ENCODE measurements around the gene ATG9A. TPM values are rescaled to one million over a fixed set of nuclear protein-coding genes. Genes with fewer than 3 reads are reported as not detected.

Gene ATG9A
- total and polyA plus RNA-seq, 9 of the 15 experiments (the other 6 are each of a cell fraction or from before 2014, with no cell fraction given), result 0.25 to 65.6 (median 23.4) TPM

DNA sequence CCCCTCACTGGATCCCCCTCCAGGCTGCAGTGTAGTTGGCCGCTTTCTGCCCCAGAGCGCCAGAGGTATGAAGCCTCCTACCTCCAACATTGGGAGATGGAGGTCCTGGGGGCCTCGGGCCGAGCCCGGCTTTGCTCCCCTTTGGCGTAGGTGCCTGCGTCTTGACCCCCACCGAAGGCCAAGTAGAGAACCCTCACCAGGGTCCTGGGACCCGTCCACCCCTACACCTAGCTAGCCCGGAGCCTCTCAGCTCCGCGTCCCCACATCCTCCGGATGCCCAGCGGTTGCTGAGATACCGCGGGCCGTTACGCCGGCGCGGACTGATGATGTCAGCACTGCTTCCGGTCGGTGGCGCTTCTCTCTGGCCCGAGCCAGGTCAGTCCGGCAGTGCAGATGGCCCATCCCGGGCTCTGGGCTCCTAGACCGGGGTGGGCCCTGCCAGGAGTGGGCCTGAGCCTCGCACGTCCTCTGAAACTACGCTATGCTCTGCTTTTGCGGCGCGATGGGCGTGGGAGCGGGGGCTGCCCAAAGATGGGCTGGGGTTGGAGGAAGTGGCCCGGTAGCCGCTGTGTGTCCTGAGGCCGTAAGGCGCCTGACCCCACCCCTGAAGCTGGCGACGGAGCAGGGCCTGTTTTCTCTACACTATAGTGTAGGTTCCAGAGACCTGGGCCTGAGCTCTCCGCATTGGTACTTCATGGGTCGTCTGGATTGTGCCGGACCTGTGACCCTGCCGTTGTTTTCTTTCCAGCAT, 15.9 kb upstream of the ATG9A start, which contains the start of the genes GLB1L and STK16 (continued):
- no peak for TF ChIP-seq JUN (IDR thresholded peaks at IDR 0.05; ENCODE audit: borderline replicate concordance, low read depth, low read length)
- peak; percentile 25; the same call in 1 of the 2 replicates for TF ChIP-seq JUN (CRISPR knock-in tag; IDR thresholded peaks at IDR 0.05; ENCODE audit: borderline replicate concordance)
- TF ChIP-seq, protein P1, sequence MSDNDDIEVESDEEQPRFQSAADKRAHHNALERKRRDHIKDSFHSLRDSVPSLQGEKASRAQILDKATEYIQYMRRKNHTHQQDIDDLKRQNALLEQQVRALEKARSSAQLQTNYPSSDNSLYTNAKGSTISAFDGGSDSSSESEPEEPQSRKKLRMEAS (CRISPR knock-in tag; IDR thresholded peaks at IDR 0.05), result peak; percentile 77
- TF ChIP-seq NFATC3 (IDR thresholded peaks at IDR 0.05), result no peak
- no peak for TF ChIP-seq ZNF224 (CRISPR knock-in tag; IDR thresholded peaks at IDR 0.05)
- TF ChIP-seq ETV5 (CRISPR knock-in tag; IDR thresholded peaks at IDR 0.05; ENCODE audit: low read depth), result peak; percentile 73; the same call in 1 of the 2 replicates
- 0 out of 2 replicates have a peak, but pooled peaks have one; percentile 24 for TF ChIP-seq LEF1 (IDR thresholded peaks at IDR 0.05)
- TF ChIP-seq TBL1XR1 (IDR thresholded peaks at IDR 0.05; ENCODE audit: low read length in 2 of 2), result 0 out of 4 replicates have a peak, but pooled peaks of 1 of the 2 experiments have one; percentile 24
- TF ChIP-seq ATF7 (IDR thresholded peaks at IDR 0.05), result peak; percentile 77; the same call in 1 of the 2 replicates
- TF ChIP-seq U2AF1 (optimal IDR thresholded peaks at IDR 0.05; ENCODE audit: low read depth, low read length), result no peak
- TF ChIP-seq RBBP5 (IDR thresholded peaks at IDR 0.05; ENCODE audit: borderline replicate concordance, insufficient read depth, low read length, poor library complexity, severe bottlenecking), result peak; percentile 28
- TF ChIP-seq, protein P2, sequence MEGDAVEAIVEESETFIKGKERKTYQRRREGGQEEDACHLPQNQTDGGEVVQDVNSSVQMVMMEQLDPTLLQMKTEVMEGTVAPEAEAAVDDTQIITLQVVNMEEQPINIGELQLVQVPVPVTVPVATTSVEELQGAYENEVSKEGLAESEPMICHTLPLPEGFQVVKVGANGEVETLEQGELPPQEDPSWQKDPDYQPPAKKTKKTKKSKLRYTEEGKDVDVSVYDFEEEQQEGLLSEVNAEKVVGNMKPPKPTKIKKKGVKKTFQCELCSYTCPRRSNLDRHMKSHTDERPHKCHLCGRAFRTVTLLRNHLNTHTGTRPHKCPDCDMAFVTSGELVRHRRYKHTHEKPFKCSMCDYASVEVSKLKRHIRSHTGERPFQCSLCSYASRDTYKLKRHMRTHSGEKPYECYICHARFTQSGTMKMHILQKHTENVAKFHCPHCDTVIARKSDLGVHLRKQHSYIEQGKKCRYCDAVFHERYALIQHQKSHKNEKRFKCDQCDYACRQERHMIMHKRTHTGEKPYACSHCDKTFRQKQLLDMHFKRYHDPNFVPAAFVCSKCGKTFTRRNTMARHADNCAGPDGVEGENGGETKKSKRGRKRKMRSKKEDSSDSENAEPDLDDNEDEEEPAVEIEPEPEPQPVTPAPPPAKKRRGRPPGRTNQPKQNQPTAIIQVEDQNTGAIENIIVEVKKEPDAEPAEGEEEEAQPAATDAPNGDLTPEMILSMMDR (IDR thresholded peaks at IDR 0.05 in 2 of 3, conservative IDR thresholded peaks at IDR 0.05 in 1 of 3; ENCODE audit: insufficient read depth in 2 of 3, low read depth in 1 of 3, low read length in 3 of 3), result 0 out of 6 replicates have a peak, but pooled peaks of 1 of the 3 experiments have one; percentile 2
- peak; percentile 92 for TF ChIP-seq PHF20 (IDR thresholded peaks at IDR 0.05; ENCODE audit: partially characterized antibody)
- TF ChIP-seq, protein P3, sequence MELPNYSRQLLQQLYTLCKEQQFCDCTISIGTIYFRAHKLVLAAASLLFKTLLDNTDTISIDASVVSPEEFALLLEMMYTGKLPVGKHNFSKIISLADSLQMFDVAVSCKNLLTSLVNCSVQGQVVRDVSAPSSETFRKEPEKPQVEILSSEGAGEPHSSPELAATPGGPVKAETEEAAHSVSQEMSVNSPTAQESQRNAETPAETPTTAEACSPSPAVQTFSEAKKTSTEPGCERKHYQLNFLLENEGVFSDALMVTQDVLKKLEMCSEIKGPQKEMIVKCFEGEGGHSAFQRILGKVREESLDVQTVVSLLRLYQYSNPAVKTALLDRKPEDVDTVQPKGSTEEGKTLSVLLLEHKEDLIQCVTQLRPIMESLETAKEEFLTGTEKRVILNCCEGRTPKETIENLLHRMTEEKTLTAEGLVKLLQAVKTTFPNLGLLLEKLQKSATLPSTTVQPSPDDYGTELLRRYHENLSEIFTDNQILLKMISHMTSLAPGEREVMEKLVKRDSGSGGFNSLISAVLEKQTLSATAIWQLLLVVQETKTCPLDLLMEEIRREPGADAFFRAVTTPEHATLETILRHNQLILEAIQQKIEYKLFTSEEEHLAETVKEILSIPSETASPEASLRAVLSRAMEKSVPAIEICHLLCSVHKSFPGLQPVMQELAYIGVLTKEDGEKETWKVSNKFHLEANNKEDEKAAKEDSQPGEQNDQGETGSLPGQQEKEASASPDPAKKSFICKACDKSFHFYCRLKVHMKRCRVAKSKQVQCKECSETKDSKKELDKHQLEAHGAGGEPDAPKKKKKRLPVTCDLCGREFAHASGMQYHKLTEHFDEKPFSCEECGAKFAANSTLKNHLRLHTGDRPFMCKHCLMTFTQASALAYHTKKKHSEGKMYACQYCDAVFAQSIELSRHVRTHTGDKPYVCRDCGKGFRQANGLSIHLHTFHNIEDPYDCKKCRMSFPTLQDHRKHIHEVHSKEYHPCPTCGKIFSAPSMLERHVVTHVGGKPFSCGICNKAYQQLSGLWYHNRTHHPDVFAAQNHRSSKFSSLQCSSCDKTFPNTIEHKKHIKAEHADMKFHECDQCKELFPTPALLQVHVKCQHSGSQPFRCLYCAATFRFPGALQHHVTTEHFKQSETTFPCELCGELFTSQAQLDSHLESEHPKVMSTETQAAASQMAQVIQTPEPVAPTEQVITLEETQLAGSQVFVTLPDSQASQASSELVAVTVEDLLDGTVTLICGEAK (IDR thresholded peaks at IDR 0.05), result peak; percentile 90
- TF ChIP-seq, protein P3 (CRISPR knock-in tag; IDR thresholded peaks at IDR 0.05), result no peak
- TF ChIP-seq ZNF707 (CRISPR knock-in tag; conservative IDR thresholded peaks at IDR 0.05), result no peak
- TF ChIP-seq ZFP1 (CRISPR knock-in tag; IDR thresholded peaks at IDR 0.05), result no peak
